Effector CD4-positive, alpha-beta T cell (primary cell): Measurements from ENCODE around the gene STC2.

Source experiments
- DNase-seq: peaks from one replicate; pipeline ENCODE4 v3.0.0-alpha.2; 2020

STC2 gene

GRCh38 chr5:173328844-173329490, 753 bp upstream of the STC2 start:
- DNase-seq = no peak

- no peak for DNase-seq
Observed at GRCh38 chr5:173327084-173327947, 898 bp downstream of the STC2 start.

GRCh38 chr5:173326501-173326960, 1.7 kb downstream of the STC2 start:
- no peak for DNase-seq

GRCh38 chr5:173325091-173325698, 3.0 kb downstream of the STC2 start:
- no peak for DNase-seq

- DNase-seq = no peak
Observed at GRCh38 chr5:173324115-173325001, 3.9 kb downstream of the STC2 start.

- no peak for DNase-seq
Observed at GRCh38 chr5:173323799-173324114, 4.5 kb downstream of the STC2 start.

- DNase-seq = no peak
Observed at GRCh38 chr5:173323106-173323798, 5.0 kb downstream of the STC2 start.

GRCh38 chr5:173321886-173322285, 6.3 kb downstream of the STC2 start:
- DNase-seq = no peak

- DNase-seq = no peak
Observed at GRCh38 chr5:173320259-173320658, 8.0 kb downstream of the STC2 start.

- no peak for DNase-seq
Observed at GRCh38 chr5:173319646-173320045, 8.6 kb downstream of the STC2 start.

- no peak for DNase-seq
Observed at GRCh38 chr5:173318881-173319620, 9.2 kb downstream of the STC2 start.

- DNase-seq = no peak
Observed at GRCh38 chr5:173318330-173318729, 9.9 kb downstream of the STC2 start.

- no peak for DNase-seq
Observed at GRCh38 chr5:173317852-173318251, 10.4 kb downstream of the STC2 start.

- no peak for DNase-seq
Observed at GRCh38 chr5:173317091-173317730, 11.0 kb downstream of the STC2 start.

GRCh38 chr5:173316339-173317020, 11.7 kb downstream of the STC2 start:
- no peak for DNase-seq

GRCh38 chr5:173315495-173316338, 12.5 kb downstream of the STC2 start:
- no peak for DNase-seq

- DNase-seq = no peak
Observed at GRCh38 chr5:173314166-173314952, 13.9 kb downstream of the STC2 start.

GRCh38 chr5:173313351-173313801, 14.8 kb downstream of the STC2 start:
- no peak for DNase-seq
